ENCODE measurements around the gene MAT2A. TPM values are rescaled to one million over a fixed set of nuclear protein-coding genes. Genes with fewer than 3 reads are reported as not detected.

MAT2A gene
- total and polyA plus RNA-seq, 10 donors = 41.3 to 195 (median 133) TPM

DNA sequence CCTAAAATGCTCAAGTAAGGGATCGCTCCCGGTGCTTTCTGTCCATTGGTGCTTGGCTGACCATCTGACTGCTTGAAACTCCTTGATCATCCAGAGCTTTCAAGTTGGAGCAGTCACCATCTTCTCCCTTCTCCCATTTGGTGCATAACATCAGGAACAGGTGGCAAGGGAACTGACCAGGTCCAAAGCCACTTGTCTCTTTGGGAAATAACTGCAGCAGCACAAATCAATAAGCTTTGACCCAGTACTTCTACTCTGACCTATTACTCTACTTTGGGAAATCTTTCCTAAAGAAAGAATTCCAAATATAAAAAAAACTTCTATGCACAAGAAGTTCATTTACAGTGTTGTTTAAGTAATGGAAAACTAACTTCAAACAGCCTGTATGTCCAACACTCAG lies 10.6 kb upstream of the MAT2A start:
- no peak for DNase-seq
- H3K4me3 ChIP-seq = no peak overlapping the region
- peaks cover 0 to 22% (median 8%) of the 10 kb centered on the region in 6 donors for H3K4me1 ChIP-seq
- no peak overlapping the region for H3K27ac ChIP-seq
- 88 to 98% (median 93%) methylated on average over 2 of the region's 2 CpGs for WGBS, 5 donors
- no peaks in the 10 kb centered on the region for H3K9me3 ChIP-seq
- no peaks in the 10 kb centered on the region for H3K27me3 ChIP-seq (replicated peaks in 1 of 7)
- intact Hi-C loops (cut with DNase I; ENCODE audit: low total_unique reads) = no loop called here
- TF ChIP-seq, protein P1, sequence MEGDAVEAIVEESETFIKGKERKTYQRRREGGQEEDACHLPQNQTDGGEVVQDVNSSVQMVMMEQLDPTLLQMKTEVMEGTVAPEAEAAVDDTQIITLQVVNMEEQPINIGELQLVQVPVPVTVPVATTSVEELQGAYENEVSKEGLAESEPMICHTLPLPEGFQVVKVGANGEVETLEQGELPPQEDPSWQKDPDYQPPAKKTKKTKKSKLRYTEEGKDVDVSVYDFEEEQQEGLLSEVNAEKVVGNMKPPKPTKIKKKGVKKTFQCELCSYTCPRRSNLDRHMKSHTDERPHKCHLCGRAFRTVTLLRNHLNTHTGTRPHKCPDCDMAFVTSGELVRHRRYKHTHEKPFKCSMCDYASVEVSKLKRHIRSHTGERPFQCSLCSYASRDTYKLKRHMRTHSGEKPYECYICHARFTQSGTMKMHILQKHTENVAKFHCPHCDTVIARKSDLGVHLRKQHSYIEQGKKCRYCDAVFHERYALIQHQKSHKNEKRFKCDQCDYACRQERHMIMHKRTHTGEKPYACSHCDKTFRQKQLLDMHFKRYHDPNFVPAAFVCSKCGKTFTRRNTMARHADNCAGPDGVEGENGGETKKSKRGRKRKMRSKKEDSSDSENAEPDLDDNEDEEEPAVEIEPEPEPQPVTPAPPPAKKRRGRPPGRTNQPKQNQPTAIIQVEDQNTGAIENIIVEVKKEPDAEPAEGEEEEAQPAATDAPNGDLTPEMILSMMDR (IDR thresholded peaks at IDR 0.05 in 8 of 11, conservative IDR thresholded peaks at IDR 0.05 in 3 of 11) = no peak
- TF ChIP-seq POLR2AphosphoS5 (IDR thresholded peaks at IDR 0.05) = no peak
- TF ChIP-seq POLR2A (IDR thresholded peaks at IDR 0.05) = no peak
- H3K36me3 ChIP-seq = no peaks in the 10 kb centered on the region

DNA sequence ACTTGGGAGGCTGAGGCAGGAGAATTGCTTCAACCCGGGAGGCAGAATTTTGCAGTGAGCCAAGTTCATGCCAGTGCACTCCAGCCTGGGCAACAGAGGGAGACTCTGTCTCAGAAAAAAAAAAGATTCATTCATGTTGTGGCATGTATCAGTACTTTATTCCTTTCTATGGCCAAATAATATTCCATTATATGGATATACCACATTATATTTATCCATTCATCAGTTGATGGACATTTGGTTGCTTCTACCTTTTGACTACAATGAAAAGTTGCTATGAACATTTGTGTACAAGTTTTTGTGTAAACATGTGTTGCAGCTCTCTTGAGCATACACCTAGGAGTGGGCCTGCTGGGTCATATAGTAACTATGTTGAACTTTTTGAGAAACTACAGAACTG lies 9.2 kb upstream of the MAT2A start:
- peaks cover 0 to 16% (median under 1%) of the 10 kb centered on the region in 6 donors for H3K4me1 ChIP-seq
- no peaks in the 10 kb centered on the region for H3K27me3 ChIP-seq (replicated peaks in 1 of 7)
- TF ChIP-seq POLR2AphosphoS5 (IDR thresholded peaks at IDR 0.05) (no peak), POLR2A (IDR thresholded peaks at IDR 0.05) (no peak)
- TF ChIP-seq, protein P1 (IDR thresholded peaks at IDR 0.05 in 8 of 11, conservative IDR thresholded peaks at IDR 0.05 in 3 of 11) = no peak
- no peak overlapping the region for H3K27ac ChIP-seq
- intact Hi-C loops (cut with DNase I; ENCODE audit: low total_unique reads) = no loop called here
- WGBS, 5 donors = 88 to 100% (median 97%) methylated on average over 1 of the region's 1 CpG
- no peak for DNase-seq
- no peaks in the 10 kb centered on the region for H3K9me3 ChIP-seq
- H3K4me3 ChIP-seq = no peak overlapping the region
- H3K36me3 ChIP-seq = no peaks in the 10 kb centered on the region

DNA sequence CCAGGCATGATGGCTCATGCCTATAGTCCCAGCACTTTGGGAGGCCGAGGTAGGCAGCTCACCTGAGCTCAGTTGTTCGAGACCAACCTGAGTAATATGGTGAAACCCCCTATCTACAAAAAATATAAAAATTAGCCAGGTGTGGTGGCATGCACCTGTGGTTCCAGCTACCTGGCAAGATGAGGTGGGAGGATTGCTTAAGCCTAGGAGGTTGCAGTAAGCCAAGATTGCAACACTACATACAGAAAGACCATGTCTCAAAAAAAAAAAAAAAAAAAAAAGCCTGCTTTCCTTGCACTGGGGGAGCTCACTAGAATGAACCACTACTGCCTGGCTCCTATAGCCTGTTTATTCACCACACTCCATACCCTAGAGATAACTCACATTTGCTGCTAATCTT lies 7.4 kb upstream of the MAT2A start:
- 73 to 100% (median 77%) methylated on average over 2 of the region's 2 CpGs for WGBS, 5 donors
- H3K4me1 ChIP-seq = peaks cover 0 to 22% (median 1%) of the 10 kb centered on the region in 6 donors
- H3K27me3 ChIP-seq (replicated peaks in 1 of 7) = no peaks in the 10 kb centered on the region
- no peak for DNase-seq
- no peak for TF ChIP-seq POLR2A (IDR thresholded peaks at IDR 0.05)
- no peak overlapping the region for H3K4me3 ChIP-seq
- H3K9me3 ChIP-seq = no peaks in the 10 kb centered on the region
- no peaks in the 10 kb centered on the region for H3K36me3 ChIP-seq
- no peak overlapping the region for H3K27ac ChIP-seq
- intact Hi-C loops (cut with DNase I; ENCODE audit: low total_unique reads) = no loop called here

DNA sequence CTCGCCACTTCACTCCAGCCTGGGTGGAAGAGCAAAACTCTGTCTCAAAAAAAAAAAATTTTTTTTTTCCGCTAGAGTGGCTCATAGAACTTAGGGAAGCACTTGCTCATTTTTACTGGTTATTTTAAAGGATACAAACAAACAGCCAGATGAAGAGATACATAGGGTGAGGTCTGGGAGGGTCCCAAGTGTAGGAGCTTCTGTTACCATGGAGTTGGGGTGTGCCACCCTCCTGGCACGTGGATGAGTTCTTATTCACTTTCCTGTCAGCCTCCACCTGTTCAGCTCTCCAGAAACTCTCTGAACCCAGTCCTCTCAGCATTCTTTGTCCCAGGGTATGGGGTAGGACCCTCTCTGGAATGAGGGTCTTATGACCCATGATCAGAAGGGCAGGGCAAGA lies 4.9 kb upstream of the MAT2A start:
- Histone ChIP-seq H3K27ac (peak overlapping the region in 1 of 8 donors; percentile 68), H3K36me3 (no peaks in the 10 kb centered on the region), H3K4me1 (peaks cover 7 to 37% (median 15%) of the 10 kb centered on the region in 6 donors), H3K9me3 (no peaks in the 10 kb centered on the region), H3K4me3 (no peak overlapping the region), H3K27me3 (replicated peaks in 1 of 7) (no peaks in the 10 kb centered on the region)
- 65 to 80% (median 71%) methylated on average over 3 of the region's 3 CpGs for WGBS, 5 donors
- no peak for DNase-seq
- TF ChIP-seq POLR2A (IDR thresholded peaks at IDR 0.05) (no peak), POLR2AphosphoS5 (IDR thresholded peaks at IDR 0.05) (no peak)
- intact Hi-C loops (cut with DNase I; ENCODE audit: low total_unique reads) = no loop called here

DNA sequence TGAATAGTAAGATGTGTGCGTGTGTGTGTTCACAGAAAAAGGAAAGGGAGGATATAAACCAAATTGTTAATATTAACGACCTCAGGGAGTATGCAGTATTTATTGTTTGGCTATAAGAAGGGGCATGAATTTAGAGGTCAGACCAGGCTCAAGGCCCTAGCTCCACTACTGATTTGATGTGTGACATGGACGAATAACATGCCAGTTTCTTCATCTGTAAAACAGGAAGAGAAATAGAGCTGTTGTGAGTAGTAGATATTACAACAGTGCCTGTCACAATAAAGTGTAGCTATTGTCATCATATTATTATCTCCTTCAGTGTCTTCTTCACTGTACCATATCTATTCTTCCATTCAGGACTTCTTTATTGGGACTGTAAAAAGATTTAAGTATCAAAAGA lies 4.1 kb upstream of the MAT2A start:
- no peaks in the 10 kb centered on the region for H3K27me3 ChIP-seq (replicated peaks in 1 of 7)
- intact Hi-C loops (cut with DNase I; ENCODE audit: low total_unique reads) = no loop called here
- H3K27ac ChIP-seq = peak overlapping the region in 2 of 8 donors; percentile 33 to 68
- WGBS, 5 donors = 48 to 62% (median 56%) methylated on average over 3 of the region's 3 CpGs
- H3K9me3 ChIP-seq = no peaks in the 10 kb centered on the region
- H3K4me1 ChIP-seq = peaks cover 7 to 40% (median 16%) of the 10 kb centered on the region in 6 donors
- DNase-seq = no peak
- no peaks in the 10 kb centered on the region for H3K36me3 ChIP-seq
- H3K4me3 ChIP-seq = no peak overlapping the region
- TF ChIP-seq, protein P1 (IDR thresholded peaks at IDR 0.05 in 8 of 11, conservative IDR thresholded peaks at IDR 0.05 in 3 of 11) = no peak
- TF ChIP-seq POLR2AphosphoS5 (IDR thresholded peaks at IDR 0.05) (no peak), POLR2A (IDR thresholded peaks at IDR 0.05) (no peak)
